ENCODE results near the gene HOXB4. TPM values are rescaled to one million over a fixed set of nuclear protein-coding genes. Genes with fewer than 3 reads are reported as not detected.

The HOXB4 gene
- polyA plus RNA-seq (2013, experiment 1 of 4), result 0.50 TPM
- 0.39 TPM for polyA plus RNA-seq (2013, experiment 2 of 4)
- 1.8 TPM for polyA plus RNA-seq (2013, experiment 3 of 4)
- 0.89 TPM for polyA plus RNA-seq (2013, experiment 4 of 4)

GRCh38 chr17:48577946-48578615 is at the start of gene HOXB4:
Gene HOXB4 (minus strand): TSS chr17:48578350. CDS start chr17:48578319, 31 bp downstream.
- Histone ChIP-seq H3K4me1 (ENCODE audit: control insufficient read depth, insufficient read depth, low read length) (no peaks in the 10 kb centered on the region), H3K36me3 (ENCODE audit: control insufficient read depth, insufficient read depth, low read length) (no peaks in the 10 kb centered on the region), H3K27me3 (ENCODE audit: control insufficient read depth, insufficient read depth, low read length, poor library complexity, severe bottlenecking) (peaks cover 100% of the 10 kb centered on the region), H3K9me3 (ENCODE audit: control insufficient read depth, low read length) (no peaks in the 10 kb centered on the region), H3K27ac (ENCODE audit: insufficient read depth, low read depth, low read length, poor library complexity, severe bottlenecking) (no peak within 1 kb of the TSS), H3K4me3 (ENCODE audit: insufficient read depth, low read depth, low read length) (no peak within 1 kb of the TSS)
- 1% methylated on average over 58 of the region's 58 CpGs for WGBS, 2 experiments

- no peaks in the 10 kb centered on the region for H3K9me3 ChIP-seq (ENCODE audit: control insufficient read depth, low read length)
- WGBS, 2 experiments, result 4 to 6% methylated on average over 4 to 5 of the region's 5 CpGs
- no peak overlapping the region for H3K4me3 ChIP-seq (ENCODE audit: insufficient read depth, low read depth, low read length)
- H3K36me3 ChIP-seq (ENCODE audit: control insufficient read depth, insufficient read depth, low read length), result no peaks in the 10 kb centered on the region
- H3K4me1 ChIP-seq (ENCODE audit: control insufficient read depth, insufficient read depth, low read length), result peaks cover 4% of the 10 kb centered on the region
- no peak overlapping the region for H3K27ac ChIP-seq (ENCODE audit: insufficient read depth, low read depth, low read length, poor library complexity, severe bottlenecking)
- peaks cover 100% of the 10 kb centered on the region for H3K27me3 ChIP-seq (ENCODE audit: control insufficient read depth, insufficient read depth, low read length, poor library complexity, severe bottlenecking)
Observed at GRCh38 chr17:48627118-48627597, 49.0 kb upstream of the HOXB4 start.

DNA sequence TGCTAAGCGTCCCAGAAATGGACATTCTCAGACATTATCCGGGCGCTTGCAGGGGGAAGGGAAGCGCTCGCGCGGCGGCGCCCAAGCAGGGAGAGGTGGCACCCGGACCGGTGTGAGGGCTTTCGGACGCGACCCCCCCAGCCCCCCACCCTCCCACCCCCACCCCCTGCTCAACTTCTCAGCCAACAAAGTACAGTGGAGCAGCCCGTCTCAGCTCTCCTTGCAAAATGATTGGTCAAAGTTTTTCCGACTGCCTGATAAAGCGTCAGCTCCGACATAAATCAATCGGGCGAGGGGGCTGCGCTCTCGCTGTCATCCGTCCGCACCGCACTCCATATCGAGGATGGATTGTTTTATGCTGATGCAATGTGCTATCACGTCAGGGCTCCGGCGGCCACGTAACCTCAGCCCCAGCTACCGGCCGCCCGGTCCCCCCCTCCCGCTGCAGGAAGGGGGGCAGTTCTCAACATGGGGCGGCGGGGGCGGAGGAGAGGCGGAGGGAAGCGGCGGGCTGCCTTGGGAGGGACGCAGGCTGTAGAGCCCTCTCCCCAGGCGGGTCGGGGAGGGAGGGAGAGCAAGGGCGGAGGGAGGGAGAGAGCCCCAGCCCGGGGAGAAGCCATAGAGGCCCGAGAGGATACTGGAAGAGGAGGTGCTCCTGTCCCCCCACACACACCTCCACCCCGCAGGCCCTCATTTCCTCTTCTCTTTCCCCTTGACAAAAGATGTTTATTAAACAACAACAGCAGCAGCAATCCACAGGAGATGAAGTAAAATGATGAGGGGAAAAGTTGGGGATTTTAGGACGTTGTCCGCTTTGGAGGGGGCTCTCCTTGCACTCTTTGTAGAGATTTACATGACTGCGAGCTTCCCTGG is 48.3 kb upstream of the HOXB4 start, which contains the start of gene HOXB9:
Gene HOXB9 (minus strand): TSS at position 114 of the 873 bp plus-strand sequence. CDS start 89 bp downstream, at position 25.
- H3K27me3 ChIP-seq (ENCODE audit: control insufficient read depth, insufficient read depth, low read length, poor library complexity, severe bottlenecking), result peaks cover 100% of the 10 kb centered on the region
- WGBS, 2 experiments, result 1 to 2% methylated on average over 41 to 47 of the region's 50 CpGs
- no peak within 1 kb of the TSS for H3K27ac ChIP-seq (ENCODE audit: insufficient read depth, low read depth, low read length, poor library complexity, severe bottlenecking)
- no peaks in the 10 kb centered on the region for H3K9me3 ChIP-seq (ENCODE audit: control insufficient read depth, low read length)
- H3K36me3 ChIP-seq (ENCODE audit: control insufficient read depth, insufficient read depth, low read length), result no peaks in the 10 kb centered on the region
- H3K4me1 ChIP-seq (ENCODE audit: control insufficient read depth, insufficient read depth, low read length), result peaks cover 4% of the 10 kb centered on the region
- peak within 1 kb of the TSS; percentile 9 for H3K4me3 ChIP-seq (ENCODE audit: insufficient read depth, low read depth, low read length)

DNA sequence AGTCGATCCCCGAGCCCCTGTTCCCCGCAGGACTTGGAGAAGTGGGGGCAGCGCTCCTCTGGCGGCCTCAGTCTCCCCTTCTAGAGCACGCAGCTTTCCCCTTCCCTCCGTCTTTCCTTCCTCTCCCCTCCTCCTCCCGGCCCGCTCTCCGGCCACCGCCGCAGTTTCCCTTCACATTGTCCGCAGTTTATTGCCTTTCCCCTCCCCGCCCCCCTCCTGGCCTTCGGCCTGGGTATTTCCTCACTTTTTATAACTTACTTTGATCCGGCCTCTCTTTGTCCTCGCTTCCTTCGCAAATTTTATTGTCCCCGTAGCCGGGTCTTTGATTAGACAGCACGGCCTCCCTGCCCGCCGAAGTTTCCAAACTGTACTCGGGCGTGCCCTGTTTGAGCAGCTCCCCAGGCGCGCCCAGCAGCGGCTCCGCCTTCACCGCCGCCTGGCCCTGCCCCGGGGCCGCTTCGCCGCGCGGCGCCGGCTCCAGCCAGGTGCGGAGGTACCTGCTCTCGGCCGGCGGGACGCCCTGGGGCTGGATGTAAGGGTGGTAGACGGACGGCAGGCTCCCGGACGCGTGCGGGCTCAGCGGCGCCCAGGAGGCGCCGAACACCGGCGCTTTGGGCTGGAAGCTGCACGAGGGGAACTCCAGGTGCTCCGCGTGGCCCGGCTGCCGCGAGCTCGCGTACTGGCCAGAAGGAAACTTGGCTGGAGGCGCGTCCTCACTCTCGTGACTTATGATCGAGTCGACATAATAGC is 47.5 kb upstream of the HOXB4 start:
- H3K4me3 ChIP-seq (ENCODE audit: insufficient read depth, low read depth, low read length), result peak overlapping the region; percentile 9
- 0 to 1% methylated on average over 69 of the region's 69 CpGs for WGBS, 2 experiments
- H3K4me1 ChIP-seq (ENCODE audit: control insufficient read depth, insufficient read depth, low read length), result peaks cover 4% of the 10 kb centered on the region
- H3K27me3 ChIP-seq (ENCODE audit: control insufficient read depth, insufficient read depth, low read length, poor library complexity, severe bottlenecking), result peaks cover 100% of the 10 kb centered on the region
- no peaks in the 10 kb centered on the region for H3K9me3 ChIP-seq (ENCODE audit: control insufficient read depth, low read length)
- H3K27ac ChIP-seq (ENCODE audit: insufficient read depth, low read depth, low read length, poor library complexity, severe bottlenecking), result no peak overlapping the region
- H3K36me3 ChIP-seq (ENCODE audit: control insufficient read depth, insufficient read depth, low read length), result no peaks in the 10 kb centered on the region

DNA sequence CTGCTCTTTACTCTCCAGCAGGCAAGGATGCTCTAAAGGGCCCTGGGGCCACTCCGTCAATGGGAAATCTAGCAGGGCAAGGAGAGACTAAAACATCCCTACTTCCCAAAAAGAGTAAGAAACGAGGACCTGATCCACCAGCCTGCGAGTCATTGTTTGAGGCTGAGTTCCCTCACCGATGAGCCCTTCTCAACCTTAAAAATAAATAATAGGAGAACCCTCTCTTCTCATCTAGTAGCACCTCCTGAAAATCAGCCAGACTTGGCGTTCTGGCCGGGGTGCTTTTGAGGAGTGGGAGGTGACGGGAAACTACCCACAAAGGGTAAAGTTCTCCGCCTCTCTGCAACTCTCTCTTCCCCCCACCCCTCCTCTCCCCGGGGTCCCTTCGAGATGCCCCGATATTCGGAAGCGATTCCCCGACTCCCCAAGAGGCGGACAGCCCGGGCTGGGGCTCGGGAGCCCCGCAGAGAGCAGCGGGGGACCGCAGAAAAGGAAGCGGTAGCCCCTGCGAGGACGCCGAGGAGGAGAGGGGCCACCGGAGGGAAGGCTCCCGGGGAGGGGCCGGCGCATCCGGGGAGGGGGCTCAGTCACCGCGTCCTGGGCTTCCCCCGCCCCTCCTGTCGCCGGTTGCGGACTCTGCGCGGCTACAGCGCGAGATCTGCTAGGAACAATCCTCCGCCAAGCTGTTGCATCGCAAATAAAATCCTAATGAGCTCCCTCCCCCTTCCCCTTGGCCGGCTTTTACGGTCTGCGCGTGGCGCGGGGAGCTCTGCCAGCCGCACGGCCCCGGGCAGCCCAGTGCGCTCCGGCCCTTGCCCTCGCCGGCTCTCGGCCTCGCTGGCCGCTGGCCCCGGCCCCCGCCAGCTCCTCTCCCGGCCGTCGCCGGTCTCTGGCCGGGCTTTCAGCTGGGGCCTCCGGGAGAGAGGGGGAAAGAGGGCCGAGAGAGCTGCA is 46.7 kb upstream of the HOXB4 start:
- H3K27me3 ChIP-seq (ENCODE audit: control insufficient read depth, insufficient read depth, low read length, poor library complexity, severe bottlenecking), result peaks cover 100% of the 10 kb centered on the region
- H3K4me1 ChIP-seq (ENCODE audit: control insufficient read depth, insufficient read depth, low read length), result peaks cover 6% of the 10 kb centered on the region
- no peaks in the 10 kb centered on the region for H3K36me3 ChIP-seq (ENCODE audit: control insufficient read depth, insufficient read depth, low read length)
- no peaks in the 10 kb centered on the region for H3K9me3 ChIP-seq (ENCODE audit: control insufficient read depth, low read length)
- 1% methylated on average over 66 of the region's 66 CpGs for WGBS, 2 experiments
- peak overlapping the region; percentile 3 for H3K4me3 ChIP-seq (ENCODE audit: insufficient read depth, low read depth, low read length)
- no peak overlapping the region for H3K27ac ChIP-seq (ENCODE audit: insufficient read depth, low read depth, low read length, poor library complexity, severe bottlenecking)

DNA sequence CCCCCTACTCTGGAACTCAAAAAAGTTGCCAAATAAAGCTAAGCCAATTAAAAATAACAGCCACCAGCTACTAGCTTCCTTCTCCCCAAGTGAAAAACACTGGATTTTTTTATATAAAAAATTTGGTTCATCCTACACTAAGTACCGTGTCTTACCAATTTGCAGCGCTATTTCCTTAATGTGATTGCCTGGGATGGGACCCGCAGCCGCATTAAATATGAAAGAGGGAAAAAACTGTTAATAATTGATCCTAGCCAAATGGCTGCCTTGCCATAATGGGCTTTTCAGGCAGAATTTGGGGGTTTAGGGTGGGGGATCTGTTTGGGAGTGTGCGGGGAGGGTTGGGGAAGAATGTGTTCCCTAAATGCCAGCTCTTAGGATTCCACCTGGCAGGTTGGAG is 46.0 kb upstream of the HOXB4 start:
- H3K36me3 ChIP-seq (ENCODE audit: control insufficient read depth, insufficient read depth, low read length), result no peaks in the 10 kb centered on the region
- no peak overlapping the region for H3K27ac ChIP-seq (ENCODE audit: insufficient read depth, low read depth, low read length, poor library complexity, severe bottlenecking)
- no peak overlapping the region for H3K4me3 ChIP-seq (ENCODE audit: insufficient read depth, low read depth, low read length)
- peaks cover 12% of the 10 kb centered on the region for H3K4me1 ChIP-seq (ENCODE audit: control insufficient read depth, insufficient read depth, low read length)
- H3K9me3 ChIP-seq (ENCODE audit: control insufficient read depth, low read length), result no peaks in the 10 kb centered on the region
- H3K27me3 ChIP-seq (ENCODE audit: control insufficient read depth, insufficient read depth, low read length, poor library complexity, severe bottlenecking), result peaks cover 100% of the 10 kb centered on the region
- WGBS, 2 experiments, result 22% methylated on average over 5 of the region's 5 CpGs

DNA sequence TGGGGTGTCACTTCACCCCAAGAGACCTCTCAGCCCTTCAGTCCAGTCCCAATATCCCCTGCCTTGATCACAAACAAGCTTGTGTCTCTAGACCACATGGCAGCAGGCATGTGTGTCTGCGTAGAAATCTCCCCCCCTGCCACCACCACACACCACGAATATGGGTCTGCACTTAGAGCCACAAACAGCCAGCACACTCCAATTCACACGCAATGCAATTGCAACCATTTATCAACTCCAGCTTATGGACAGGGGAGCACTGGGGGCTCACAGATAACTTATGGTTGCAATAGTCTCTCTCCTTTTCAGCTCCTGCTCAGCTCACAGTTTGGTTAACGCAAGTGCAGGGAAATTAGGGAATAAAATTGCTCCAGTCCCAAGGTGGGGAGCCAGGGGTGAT is 45.4 kb upstream of the HOXB4 start:
- no peak overlapping the region for H3K27ac ChIP-seq (ENCODE audit: insufficient read depth, low read depth, low read length, poor library complexity, severe bottlenecking)
- H3K9me3 ChIP-seq (ENCODE audit: control insufficient read depth, low read length), result no peaks in the 10 kb centered on the region
- no peaks in the 10 kb centered on the region for H3K36me3 ChIP-seq (ENCODE audit: control insufficient read depth, insufficient read depth, low read length)
- H3K4me3 ChIP-seq (ENCODE audit: insufficient read depth, low read depth, low read length), result no peak overlapping the region
- peaks cover 100% of the 10 kb centered on the region for H3K27me3 ChIP-seq (ENCODE audit: control insufficient read depth, insufficient read depth, low read length, poor library complexity, severe bottlenecking)
- 11 to 16% methylated on average over 4 of the region's 4 CpGs for WGBS, 2 experiments
- H3K4me1 ChIP-seq (ENCODE audit: control insufficient read depth, insufficient read depth, low read length), result peaks cover 12% of the 10 kb centered on the region

- H3K27ac ChIP-seq (ENCODE audit: insufficient read depth, low read depth, low read length, poor library complexity, severe bottlenecking), result no peak overlapping the region
- H3K9me3 ChIP-seq (ENCODE audit: control insufficient read depth, low read length), result no peaks in the 10 kb centered on the region
- no peaks in the 10 kb centered on the region for H3K36me3 ChIP-seq (ENCODE audit: control insufficient read depth, insufficient read depth, low read length)
- peaks cover 100% of the 10 kb centered on the region for H3K27me3 ChIP-seq (ENCODE audit: control insufficient read depth, insufficient read depth, low read length, poor library complexity, severe bottlenecking)
- 13 to 15% methylated on average over 11 of the region's 11 CpGs for WGBS, 2 experiments
- peaks cover 12% of the 10 kb centered on the region for H3K4me1 ChIP-seq (ENCODE audit: control insufficient read depth, insufficient read depth, low read length)
- H3K4me3 ChIP-seq (ENCODE audit: insufficient read depth, low read depth, low read length), result no peak overlapping the region
Observed at GRCh38 chr17:48622857-48623256, 44.7 kb upstream of the HOXB4 start.

Data from ectodermal cell (in vitro differentiated cells).